Esophagus squamous epithelium (tissue), 5 donors: ENCODE results near the gene RUNDC3A. TPM values are rescaled to one million over a fixed set of nuclear protein-coding genes. Genes with fewer than 3 reads are reported as not detected.

Experiments
- DNase-seq: peaks from one replicate; lab custom pipeline; 2025; lab: John Stamatoyannopoulos, UW
- H3K27ac ChIP-seq, 4 donors: fragments of 200-600 bp; sonication (generic); one replicate each; pipeline ENCODE4 v1.5.1; 2016 to 2019; ENCODE audit warnings: mild to moderate bottlenecking in 1 of 4
- H3K27me3 ChIP-seq, 4 donors: fragments of 200-600 bp; sonication (generic); 1 replicate in 3 of 4; 2 replicates in 1 of 4; pipeline versions ENCODE4 v1.5.1 to v1.6.0; 2017 to 2021; ENCODE audit warnings: antibody characterized with exemption in 1 of 4
- H3K36me3 ChIP-seq, 3 donors: fragments of 200-600 bp; sonication (generic); one replicate each; pipeline ENCODE4 v1.5.1; 2016 to 2019
- H3K4me1 ChIP-seq, 3 donors: fragments of 200-600 bp; sonication (generic); one replicate each; pipeline ENCODE4 v1.5.1; 2017 to 2019
- H3K4me3 ChIP-seq, 4 donors: fragments of 200-600 bp; sonication (generic); 1 replicate in 3 of 4; 2 replicates in 1 of 4; pipeline ENCODE4 v1.5.1; 2016 to 2019; ENCODE audit warnings: mild to moderate bottlenecking in 2 of 4, moderate library complexity in 1 of 4
- H3K9me3 ChIP-seq, 3 donors: fragments of 200-600 bp; sonication (generic); one replicate each; pipeline ENCODE4 v1.5.1; 2016 to 2019
- CTCF ChIP-seq, 6 experiments: fragments of 450-650 bp in 4 of 6; fragments of 200-600 bp in 2 of 6; sonication (generic) in 2 of 6; IDR thresholded peaks; one replicate each; pipeline ENCODE4 v1.5.1; 2016 to 2019; ENCODE audit warnings: antibody characterized with exemption in 6 of 6, mild to moderate bottlenecking in 4 of 6, moderate library complexity in 4 of 6
- POLR2A ChIP-seq, 4 donors: fragments of 450-650 bp; IDR thresholded peaks; one replicate each; pipeline ENCODE4 v1.6.1; 2017; ENCODE audit warnings: antibody characterized with exemption in 4 of 4, mild to moderate bottlenecking in 4 of 4, moderate library complexity in 3 of 4
- WGBS, 2 donors: methylation state at CpG; one replicate each; pipeline ENCODE4 v1.1.5; 2018; 5-methylcytosine and 5-hydroxymethylcytosine counted together
- intact Hi-C: fragments of 100-400 bp; cut with DNase I; formaldehyde crosslinking; loops from one replicate; pipeline ENCODE4 v1.15.0; 2022
- total RNA-seq, 4 donors: library from RNA; depleted of rRNA; stranded (reverse); fragments of >200 nt; gene quantifications; one replicate each; pipeline ENCODE4 v1.1.0, GENCODE V29; 2016
- donor health status: DM: yes; HTN: yes; CAD: no.

RUNDC3A gene
- total RNA-seq, 4 donors from 2014 or later: 0.23 to 1.1 (median 0.81) TPM

GRCh38 chr17:44317545-44317944 is 9.1 kb downstream of the RUNDC3A start:
- peaks cover 15 to 33% (median 16%) of the 10 kb centered on the region in 3 donors for H3K4me1 ChIP-seq
- no peak overlapping the region for H3K27ac ChIP-seq
- H3K27me3 ChIP-seq: peaks cover 0 to 58% (median 11%) of the 10 kb centered on the region in 4 donors
- peaks cover 23 to 40% (median 31%) of the 10 kb centered on the region in 3 donors for H3K36me3 ChIP-seq
- 90 to 96% methylated on average over 4 to 6 of the region's 6 CpGs for WGBS, 2 donors
- no peak overlapping the region for H3K4me3 ChIP-seq
- intact Hi-C loops: no loop called here
- H3K9me3 ChIP-seq: no peaks in the 10 kb centered on the region
- no peak for TF ChIP-seq CTCF (IDR thresholded peaks at IDR 0.05)
- TF ChIP-seq POLR2A (IDR thresholded peaks at IDR 0.05): no peak
- no peak for DNase-seq

GRCh38 chr17:44318077-44318892 is 9.9 kb downstream of the RUNDC3A start:
- Histone ChIP-seq H3K4me1 (peaks cover 16 to 41% (median 23%) of the 10 kb centered on the region in 3 donors), H3K9me3 (no peaks in the 10 kb centered on the region), H3K27me3 (peaks cover 0 to 51% (median 11%) of the 10 kb centered on the region in 4 donors), H3K27ac (no peak overlapping the region), H3K4me3 (no peak overlapping the region), H3K36me3 (peaks cover 23 to 46% (median 32%) of the 10 kb centered on the region in 3 donors)
- intact Hi-C loops: no loop called here
- TF ChIP-seq CTCF (IDR thresholded peaks at IDR 0.05) (no peak), POLR2A (IDR thresholded peaks at IDR 0.05) (no peak)
- DNase-seq: no peak
- WGBS, 2 donors: 60 to 63% methylated on average over 2 to 5 of the region's 15 CpGs

GRCh38 chr17:44320066-44320465 is 11.7 kb downstream of the RUNDC3A start:
- Histone ChIP-seq H3K4me3 (no peak overlapping the region), H3K4me1 (peaks cover 18 to 41% (median 23%) of the 10 kb centered on the region in 3 donors), H3K9me3 (no peaks in the 10 kb centered on the region), H3K27me3 (peaks cover 0 to 33% (median 11%) of the 10 kb centered on the region in 4 donors), H3K36me3 (peaks cover 23 to 46% (median 32%) of the 10 kb centered on the region in 3 donors), H3K27ac (no peak overlapping the region)
- TF ChIP-seq POLR2A (IDR thresholded peaks at IDR 0.05) (no peak), CTCF (IDR thresholded peaks at IDR 0.05) (no peak)
- DNase-seq: no peak
- 90 to 94% methylated on average over 4 to 5 of the region's 18 CpGs for WGBS, 2 donors
- intact Hi-C loops: loop anchor here (5.0 kb wide), 1 partner anchor 108 kb away; no protein-coding TSS in a partner anchor

GRCh38 chr17:44321246-44322120 is 13.1 kb downstream of the RUNDC3A start:
- Histone ChIP-seq H3K27ac (no peak overlapping the region), H3K4me3 (no peak overlapping the region), H3K9me3 (no peaks in the 10 kb centered on the region), H3K4me1 (peaks cover 17 to 41% (median 21%) of the 10 kb centered on the region in 3 donors), H3K27me3 (peaks cover 0 to 19% (median 1%) of the 10 kb centered on the region in 4 donors), H3K36me3 (peaks cover 23 to 46% (median 32%) of the 10 kb centered on the region in 3 donors)
- no peak for TF ChIP-seq CTCF (IDR thresholded peaks at IDR 0.05)
- WGBS, 2 donors: 90 to 92% methylated on average over 12 to 13 of the region's 21 CpGs
- intact Hi-C loops: loop anchor here (5.0 kb wide), 1 partner anchor 109 kb away; no protein-coding TSS in a partner anchor
- no peak for DNase-seq
